HEK293 (cell line): ENCODE data around the gene KIAA0319L.

Experiments used
- CTCF ChIA-PET: fragments of 350-600 bp; formaldehyde crosslinking; extraction: SDS; loops from one replicate; lab custom pipeline; 2021; ENCODE audit warnings: antibody characterized with exemption; lab: Yijun Ruan, JAX
- POLR2A ChIA-PET: fragments of 300-600 bp; formaldehyde crosslinking; extraction: SDS; loops from one replicate; lab custom pipeline; 2020; ENCODE audit warnings: antibody characterized with exemption, inconsistent platforms; lab: Yijun Ruan, JAX
- H3K27ac ChIP-seq: fragments of 200-500 bp; sonication (Bioruptor generic); 2 replicates; pipeline ENCODE4 v1.5.1; 2014; ENCODE audit warnings: low read depth, low read length, control low read depth, inconsistent platforms; ENCODE audit errors: extremely low read depth
- H3K36me3 ChIP-seq, 2 experiments: fragments of 200-500 bp in 1 of 2; sonication (Bioruptor generic) in 1 of 2; 1 replicate in 1 of 2; 2 replicates in 1 of 2; pipeline ENCODE4 v1.5.1; 2014 to 2017; ENCODE audit warnings: inconsistent platforms in 2 of 2, low read length in 2 of 2; ENCODE audit not compliant: control insufficient read depth in 2 of 2, insufficient read depth in 1 of 2
- H3K4me1 ChIP-seq: fragments of 200-500 bp; sonication (Bioruptor generic); 2 replicates; pipeline ENCODE4 v1.5.1; 2014; ENCODE audit warnings: mild to moderate bottlenecking, low read length, inconsistent platforms; ENCODE audit not compliant: control insufficient read depth, insufficient read depth
- H3K4me3 ChIP-seq: 2 replicates; pipeline ENCODE4 v1.5.1; 2011; ENCODE audit warnings: low read depth, mild to moderate bottlenecking, control low read depth, low read length, moderate library complexity
- H3K9me3 ChIP-seq: fragments of 200-500 bp; sonication (Bioruptor generic); 2 replicates; pipeline ENCODE4 v1.5.1; 2014; ENCODE audit warnings: low read depth, low read length, inconsistent platforms; ENCODE audit not compliant: control insufficient read depth, insufficient read depth
- BCL11A ChIP-seq: fragments of 450-650 bp; formaldehyde crosslinking; IDR thresholded peaks from 2 replicates; pipeline ENCODE4 v1.5.1; 2016; ENCODE audit warnings: low read depth, missing biosample characterization, missing genetic modification characterization
- GLI4 ChIP-seq: fragments of 450-650 bp; formaldehyde crosslinking; IDR thresholded peaks from 2 replicates; pipeline ENCODE4 v1.5.1; 2016; ENCODE audit warnings: missing biosample characterization, missing genetic modification characterization
- KLF10 ChIP-seq: fragments of 450-650 bp; IDR thresholded peaks from 2 replicates; pipeline ENCODE4 v1.5.1; 2018; ENCODE audit warnings: missing biosample characterization, mild to moderate bottlenecking, missing genetic modification characterization
- ZFP3 ChIP-seq: fragments of 450-650 bp; formaldehyde crosslinking; IDR thresholded peaks from 2 replicates; pipeline ENCODE4 v1.5.1; 2016; ENCODE audit warnings: low read depth, missing biosample characterization, missing genetic modification characterization
- ZFP37 ChIP-seq: fragments of 450-650 bp; formaldehyde crosslinking; IDR thresholded peaks from 2 replicates; pipeline ENCODE4 v1.5.1; 2016; ENCODE audit warnings: missing biosample characterization, missing genetic modification characterization
- ZNF114 ChIP-seq: fragments of 450-650 bp; formaldehyde crosslinking; IDR thresholded peaks from 2 replicates; pipeline ENCODE4 v1.5.0; 2017; ENCODE audit warnings: missing biosample characterization, missing genetic modification characterization
- ZNF155 ChIP-seq: fragments of 450-650 bp; formaldehyde crosslinking; IDR thresholded peaks from 2 replicates; pipeline ENCODE4 v1.5.1; 2016; ENCODE audit warnings: missing biosample characterization, missing genetic modification characterization
- ZNF274 ChIP-seq, 2 experiments: fragments of 200-500 bp in 1 of 2; fragments of 450-650 bp in 1 of 2; sonication (Bioruptor generic) in 1 of 2; formaldehyde crosslinking in 1 of 2; IDR thresholded peaks; 2 replicates each; pipeline versions ENCODE4 v1.5.1 to v1.6.1; 2014 to 2016; ENCODE audit warnings: borderline replicate concordance in 1 of 2, inconsistent platforms in 1 of 2, low read length in 1 of 2, missing biosample characterization in 1 of 2, missing genetic modification characterization in 1 of 2
- ZNF501 ChIP-seq: fragments of 450-650 bp; formaldehyde crosslinking; IDR thresholded peaks from 2 replicates; pipeline ENCODE4 v1.5.1; 2016; ENCODE audit warnings: missing biosample characterization, missing genetic modification characterization
- ZNF561 ChIP-seq: fragments of 450-650 bp; IDR thresholded peaks from 2 replicates; pipeline ENCODE4 v1.5.1; 2018; ENCODE audit warnings: missing biosample characterization, missing genetic modification characterization, borderline replicate concordance
- ZNF658 ChIP-seq: fragments of 450-650 bp; formaldehyde crosslinking; IDR thresholded peaks from 2 replicates; pipeline ENCODE4; 2016; ENCODE audit warnings: missing biosample characterization, missing genetic modification characterization
- ZNF670 ChIP-seq: fragments of 450-650 bp; formaldehyde crosslinking; IDR thresholded peaks from 2 replicates; pipeline ENCODE4 v1.5.1; 2016; ENCODE audit warnings: missing biosample characterization, missing genetic modification characterization, low read depth
- ZNF76 ChIP-seq: fragments of 450-650 bp; formaldehyde crosslinking; IDR thresholded peaks from 2 replicates; pipeline ENCODE4; 2016; ENCODE audit warnings: low read depth, missing biosample characterization, missing genetic modification characterization, borderline replicate concordance
- ZNF837 ChIP-seq: fragments of 450-650 bp; formaldehyde crosslinking; IDR thresholded peaks from 2 replicates; pipeline ENCODE4 v1.5.1; 2016; ENCODE audit warnings: missing biosample characterization, missing genetic modification characterization
- TF ChIP-seq, protein P1 (sequence below): fragments of 450-650 bp; formaldehyde crosslinking; conservative IDR thresholded peaks from 2 replicates; pipeline ENCODE4 v1.5.1; 2016; ENCODE audit warnings: low read depth, missing biosample characterization, missing genetic modification characterization
- TF ChIP-seq, protein P2 (sequence below): fragments of 450-650 bp; formaldehyde crosslinking; IDR thresholded peaks from 2 replicates; pipeline ENCODE4 v1.5.1; 2016; ENCODE audit warnings: missing biosample characterization, missing genetic modification characterization
- TF ChIP-seq, protein P3 (sequence below): fragments of 450-650 bp; formaldehyde crosslinking; IDR thresholded peaks from 2 replicates; pipeline ENCODE4 v1.5.1; 2016; ENCODE audit warnings: missing biosample characterization, missing genetic modification characterization, low read depth
- TF ChIP-seq, protein P4 (sequence below): fragments of 450-650 bp; formaldehyde crosslinking; IDR thresholded peaks from 2 replicates; pipeline ENCODE4 v1.5.1; 2017; ENCODE audit warnings: missing biosample characterization, missing genetic modification characterization
- TF ChIP-seq, protein P5 (sequence below): fragments of 450-650 bp; formaldehyde crosslinking; IDR thresholded peaks from 2 replicates; pipeline ENCODE4 v1.5.1; 2017; ENCODE audit warnings: missing biosample characterization, missing genetic modification characterization
- TF ChIP-seq, protein P6 (sequence below): fragments of 450-650 bp; formaldehyde crosslinking; IDR thresholded peaks from 2 replicates; pipeline ENCODE4 v1.5.1; 2016; ENCODE audit warnings: missing biosample characterization, missing genetic modification characterization

The KIAA0319L gene

DNA sequence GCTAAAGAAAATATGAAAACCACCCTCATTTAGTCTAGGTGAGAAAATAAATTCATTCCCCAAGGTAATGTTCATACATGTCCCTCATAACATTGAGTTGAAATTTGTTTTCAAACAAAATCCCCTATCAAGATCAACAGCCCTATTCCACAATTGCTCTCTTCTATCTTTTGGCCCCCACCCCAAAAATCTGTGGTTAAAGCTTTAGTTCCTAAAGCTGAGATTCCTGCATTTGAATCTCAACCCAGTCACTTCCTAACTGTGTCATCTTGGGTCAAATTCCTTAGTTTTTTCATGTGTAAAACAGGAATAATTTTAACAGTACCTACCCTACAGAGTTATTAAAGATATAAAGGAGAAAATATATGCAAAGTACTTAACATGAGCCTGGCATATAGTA lies 22.0 kb downstream of the KIAA0319L start:
- H3K4me1 ChIP-seq = peaks cover 10% of the 10 kb centered on the region
- no peak overlapping the region for H3K4me3 ChIP-seq
- no peaks in the 10 kb centered on the region for H3K9me3 ChIP-seq
- TF ChIP-seq, protein P1, sequence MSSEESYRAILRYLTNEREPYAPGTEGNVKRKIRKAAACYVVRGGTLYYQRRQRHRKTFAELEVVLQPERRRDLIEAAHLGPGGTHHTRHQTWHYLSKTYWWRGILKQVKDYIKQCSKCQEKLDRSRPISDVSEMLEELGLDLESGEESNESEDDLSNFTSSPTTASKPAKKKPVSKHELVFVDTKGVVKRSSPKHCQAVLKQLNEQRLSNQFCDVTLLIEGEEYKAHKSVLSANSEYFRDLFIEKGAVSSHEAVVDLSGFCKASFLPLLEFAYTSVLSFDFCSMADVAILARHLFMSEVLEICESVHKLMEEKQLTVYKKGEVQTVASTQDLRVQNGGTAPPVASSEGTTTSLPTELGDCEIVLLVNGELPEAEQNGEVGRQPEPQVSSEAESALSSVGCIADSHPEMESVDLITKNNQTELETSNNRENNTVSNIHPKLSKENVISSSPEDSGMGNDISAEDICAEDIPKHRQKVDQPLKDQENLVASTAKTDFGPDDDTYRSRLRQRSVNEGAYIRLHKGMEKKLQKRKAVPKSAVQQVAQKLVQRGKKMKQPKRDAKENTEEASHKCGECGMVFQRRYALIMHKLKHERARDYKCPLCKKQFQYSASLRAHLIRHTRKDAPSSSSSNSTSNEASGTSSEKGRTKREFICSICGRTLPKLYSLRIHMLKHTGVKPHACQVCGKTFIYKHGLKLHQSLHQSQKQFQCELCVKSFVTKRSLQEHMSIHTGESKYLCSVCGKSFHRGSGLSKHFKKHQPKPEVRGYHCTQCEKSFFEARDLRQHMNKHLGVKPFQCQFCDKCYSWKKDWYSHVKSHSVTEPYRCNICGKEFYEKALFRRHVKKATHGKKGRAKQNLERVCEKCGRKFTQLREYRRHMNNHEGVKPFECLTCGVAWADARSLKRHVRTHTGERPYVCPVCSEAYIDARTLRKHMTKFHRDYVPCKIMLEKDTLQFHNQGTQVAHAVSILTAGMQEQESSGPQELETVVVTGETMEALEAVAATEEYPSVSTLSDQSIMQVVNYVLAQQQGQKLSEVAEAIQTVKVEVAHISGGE (tag by site-specific recombination) = no peak
- TF ChIP-seq ZNF837 (no peak), ZNF501 (tag by site-specific recombination) (no peak), ZFP3 (tag by site-specific recombination) (no peak), ZNF274 (IDR thresholded peaks at IDR 0.05; ENCODE audit: low read length) (no peak), ZNF274 (tag by site-specific recombination; IDR thresholded peaks at IDR 0.05; ENCODE audit: borderline replicate concordance) (no peak), ZNF670 (tag by site-specific recombination) (no peak), ZNF76 (tag by site-specific recombination) (no peak), BCL11A (tag by site-specific recombination) (no peak), ZNF561 (tag by site-specific recombination) (no peak), KLF10 (tag by site-specific recombination) (no peak)
- TF ChIP-seq, protein P2, sequence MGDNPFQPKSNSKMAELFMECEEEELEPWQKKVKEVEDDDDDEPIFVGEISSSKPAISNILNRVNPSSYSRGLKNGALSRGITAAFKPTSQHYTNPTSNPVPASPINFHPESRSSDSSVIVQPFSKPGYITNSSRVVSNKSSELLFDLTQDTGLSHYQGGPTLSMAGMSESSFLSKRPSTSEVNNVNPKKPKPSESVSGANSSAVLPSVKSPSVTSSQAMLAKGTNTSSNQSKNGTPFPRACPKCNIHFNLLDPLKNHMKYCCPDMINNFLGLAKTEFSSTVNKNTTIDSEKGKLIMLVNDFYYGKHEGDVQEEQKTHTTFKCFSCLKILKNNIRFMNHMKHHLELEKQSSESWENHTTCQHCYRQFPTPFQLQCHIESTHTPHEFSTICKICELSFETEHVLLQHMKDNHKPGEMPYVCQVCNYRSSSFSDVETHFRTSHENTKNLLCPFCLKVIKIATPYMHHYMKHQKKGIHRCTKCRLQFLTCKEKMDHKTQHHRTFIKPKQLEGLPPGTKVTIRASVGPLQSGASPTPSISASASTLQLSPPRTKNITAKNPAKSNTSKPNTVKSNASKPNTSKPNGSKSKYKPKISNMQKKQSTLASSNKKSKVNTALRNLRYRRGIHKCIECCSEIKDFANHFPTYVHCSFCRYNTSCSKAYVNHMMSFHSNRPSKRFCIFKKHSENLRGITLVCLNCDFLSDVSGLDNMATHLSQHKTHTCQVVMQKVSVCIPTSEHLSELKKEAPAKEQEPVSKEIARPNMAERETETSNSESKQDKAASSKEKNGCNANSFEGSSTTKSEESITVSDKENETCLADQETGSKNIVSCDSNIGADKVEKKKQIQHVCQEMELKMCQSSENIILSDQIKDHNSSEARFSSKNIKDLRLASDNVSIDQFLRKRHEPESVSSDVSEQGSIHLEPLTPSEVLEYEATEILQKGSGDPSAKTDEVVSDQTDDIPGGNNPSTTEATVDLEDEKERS (tag by site-specific recombination) = no peak
- TF ChIP-seq, all 188 proteins: peak for 0
- H3K27ac ChIP-seq = no peak overlapping the region
- ChIA-PET CTCF (interaction anchor here (0.9 to 3.3 kb wide), 3 partner anchors 11 to 83 kb away, joined by 3 to 12 read pairs (median 8); no protein-coding TSS in a partner anchor), POLR2A (no interaction called here)
- H3K36me3 ChIP-seq = peaks cover 0 to 26% of the 10 kb centered on the region in 2 experiments; a peak in 2 of 3 replicates

DNA sequence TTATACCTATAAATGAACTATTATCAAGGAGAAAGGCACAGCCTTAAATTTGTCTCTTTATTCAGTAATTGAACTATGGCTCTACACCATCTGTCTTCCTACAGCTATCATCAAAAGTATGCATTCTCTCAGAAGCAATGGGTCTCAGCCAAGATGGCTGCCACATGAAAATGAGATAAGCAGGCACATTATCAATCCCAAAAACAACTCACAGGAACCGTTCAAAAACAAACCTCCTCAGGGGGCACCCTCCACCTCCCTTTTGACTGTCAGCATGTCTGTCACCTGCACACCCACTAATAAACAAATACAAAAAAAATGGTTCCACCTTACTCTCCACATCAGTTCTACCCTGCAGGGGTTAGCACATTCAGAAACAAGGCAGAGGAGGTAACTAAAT lies 23.6 kb downstream of the KIAA0319L start:
- ChIA-PET POLR2A (no interaction called here), CTCF (interaction anchor here (0.6 to 3.3 kb wide), 4 partner anchors 31 to 394 kb away, joined by 3 to 12 read pairs (median 3); no protein-coding TSS in a partner anchor)
- H3K4me1 ChIP-seq = peaks cover 3% of the 10 kb centered on the region
- H3K27ac ChIP-seq = no peak overlapping the region
- no peak overlapping the region for H3K4me3 ChIP-seq
- H3K9me3 ChIP-seq = no peaks in the 10 kb centered on the region
- peaks cover 0 to 23% of the 10 kb centered on the region in 2 experiments; a peak in 2 of 3 replicates for H3K36me3 ChIP-seq
- TF ChIP-seq, protein P3, sequence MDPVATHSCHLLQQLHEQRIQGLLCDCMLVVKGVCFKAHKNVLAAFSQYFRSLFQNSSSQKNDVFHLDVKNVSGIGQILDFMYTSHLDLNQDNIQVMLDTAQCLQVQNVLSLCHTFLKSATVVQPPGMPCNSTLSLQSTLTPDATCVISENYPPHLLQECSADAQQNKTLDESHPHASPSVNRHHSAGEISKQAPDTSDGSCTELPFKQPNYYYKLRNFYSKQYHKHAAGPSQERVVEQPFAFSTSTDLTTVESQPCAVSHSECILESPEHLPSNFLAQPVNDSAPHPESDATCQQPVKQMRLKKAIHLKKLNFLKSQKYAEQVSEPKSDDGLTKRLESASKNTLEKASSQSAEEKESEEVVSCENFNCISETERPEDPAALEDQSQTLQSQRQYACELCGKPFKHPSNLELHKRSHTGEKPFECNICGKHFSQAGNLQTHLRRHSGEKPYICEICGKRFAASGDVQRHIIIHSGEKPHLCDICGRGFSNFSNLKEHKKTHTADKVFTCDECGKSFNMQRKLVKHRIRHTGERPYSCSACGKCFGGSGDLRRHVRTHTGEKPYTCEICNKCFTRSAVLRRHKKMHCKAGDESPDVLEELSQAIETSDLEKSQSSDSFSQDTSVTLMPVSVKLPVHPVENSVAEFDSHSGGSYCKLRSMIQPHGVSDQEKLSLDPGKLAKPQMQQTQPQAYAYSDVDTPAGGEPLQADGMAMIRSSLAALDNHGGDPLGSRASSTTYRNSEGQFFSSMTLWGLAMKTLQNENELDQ (tag by site-specific recombination) = no peak
- TF ChIP-seq, protein P4, sequence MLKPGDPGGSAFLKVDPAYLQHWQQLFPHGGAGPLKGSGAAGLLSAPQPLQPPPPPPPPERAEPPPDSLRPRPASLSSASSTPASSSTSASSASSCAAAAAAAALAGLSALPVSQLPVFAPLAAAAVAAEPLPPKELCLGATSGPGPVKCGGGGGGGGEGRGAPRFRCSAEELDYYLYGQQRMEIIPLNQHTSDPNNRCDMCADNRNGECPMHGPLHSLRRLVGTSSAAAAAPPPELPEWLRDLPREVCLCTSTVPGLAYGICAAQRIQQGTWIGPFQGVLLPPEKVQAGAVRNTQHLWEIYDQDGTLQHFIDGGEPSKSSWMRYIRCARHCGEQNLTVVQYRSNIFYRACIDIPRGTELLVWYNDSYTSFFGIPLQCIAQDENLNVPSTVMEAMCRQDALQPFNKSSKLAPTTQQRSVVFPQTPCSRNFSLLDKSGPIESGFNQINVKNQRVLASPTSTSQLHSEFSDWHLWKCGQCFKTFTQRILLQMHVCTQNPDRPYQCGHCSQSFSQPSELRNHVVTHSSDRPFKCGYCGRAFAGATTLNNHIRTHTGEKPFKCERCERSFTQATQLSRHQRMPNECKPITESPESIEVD (tag by site-specific recombination) = no peak
- TF ChIP-seq ZNF114 (tag by site-specific recombination) = no peak
- TF ChIP-seq, protein P5, sequence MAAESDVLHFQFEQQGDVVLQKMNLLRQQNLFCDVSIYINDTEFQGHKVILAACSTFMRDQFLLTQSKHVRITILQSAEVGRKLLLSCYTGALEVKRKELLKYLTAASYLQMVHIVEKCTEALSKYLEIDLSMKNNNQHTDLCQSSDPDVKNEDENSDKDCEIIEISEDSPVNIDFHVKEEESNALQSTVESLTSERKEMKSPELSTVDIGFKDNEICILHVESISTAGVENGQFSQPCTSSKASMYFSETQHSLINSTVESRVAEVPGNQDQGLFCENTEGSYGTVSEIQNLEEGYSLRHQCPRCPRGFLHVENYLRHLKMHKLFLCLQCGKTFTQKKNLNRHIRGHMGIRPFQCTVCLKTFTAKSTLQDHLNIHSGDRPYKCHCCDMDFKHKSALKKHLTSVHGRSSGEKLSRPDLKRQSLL (tag by site-specific recombination) = no peak
- no peak for TF ChIP-seq ZNF155
- no peak for TF ChIP-seq ZNF658
- no peak for TF ChIP-seq GLI4 (tag by site-specific recombination)
- no peak for TF ChIP-seq ZFP37 (tag by site-specific recombination)
- TF ChIP-seq, protein P6, sequence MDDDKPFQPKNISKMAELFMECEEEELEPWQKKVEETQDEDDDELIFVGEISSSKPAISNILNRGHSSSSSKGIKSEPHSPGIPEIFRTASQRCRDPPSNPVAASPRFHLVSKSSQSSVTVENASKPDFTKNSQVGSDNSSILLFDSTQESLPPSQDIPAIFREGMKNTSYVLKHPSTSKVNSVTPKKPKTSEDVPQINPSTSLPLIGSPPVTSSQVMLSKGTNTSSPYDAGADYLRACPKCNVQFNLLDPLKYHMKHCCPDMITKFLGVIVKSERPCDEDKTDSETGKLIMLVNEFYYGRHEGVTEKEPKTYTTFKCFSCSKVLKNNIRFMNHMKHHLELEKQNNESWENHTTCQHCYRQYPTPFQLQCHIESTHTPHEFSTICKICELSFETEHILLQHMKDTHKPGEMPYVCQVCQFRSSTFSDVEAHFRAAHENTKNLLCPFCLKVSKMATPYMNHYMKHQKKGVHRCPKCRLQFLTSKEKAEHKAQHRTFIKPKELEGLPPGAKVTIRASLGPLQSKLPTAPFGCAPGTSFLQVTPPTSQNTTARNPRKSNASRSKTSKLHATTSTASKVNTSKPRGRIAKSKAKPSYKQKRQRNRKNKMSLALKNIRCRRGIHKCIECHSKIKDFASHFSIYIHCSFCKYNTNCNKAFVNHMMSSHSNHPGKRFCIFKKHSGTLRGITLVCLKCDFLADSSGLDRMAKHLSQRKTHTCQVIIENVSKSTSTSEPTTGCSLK (tag by site-specific recombination) = no peak
